Measurements from ENCODE around the gene GAS7. TPM values are rescaled to one million over a fixed set of nuclear protein-coding genes. Genes with fewer than 3 reads are reported as not detected.

GAS7 gene
- polyA plus RNA-seq, 1 donor (not counting 4 experiments of a cell fraction or from before 2014, with no cell fraction given): 0.10 TPM

- no peak overlapping the region for H3K27ac ChIP-seq (ENCODE audit: control insufficient read depth, insufficient read depth, low read length)
- H2AFZ ChIP-seq (ENCODE audit: control insufficient read depth, low read length): no peak overlapping the region
- FAIRE-seq (no peak), DNase-seq (ENCODE audit: low read depth, low spot score) (no peak)
- no peaks in the 10 kb centered on the region for H3K27me3 ChIP-seq (ENCODE audit: control insufficient read depth, extremely low read depth, insufficient read depth, low read length)
- H3K79me2 ChIP-seq (ENCODE audit: control insufficient read depth, insufficient read depth, low read length): no peaks in the 10 kb centered on the region
- no peak overlapping the region for H3K4me2 ChIP-seq (ENCODE audit: control insufficient read depth, extremely low read depth, insufficient read depth, low read depth, low read length)
- no peaks in the 10 kb centered on the region for H3K4me1 ChIP-seq (ENCODE audit: control insufficient read depth, extremely low read depth, insufficient read depth, low read length)
- H3K9me3 ChIP-seq (ENCODE audit: control insufficient read depth, low read depth, low read length): no peaks in the 10 kb centered on the region
- no peaks in the 10 kb centered on the region for H3K9me1 ChIP-seq (ENCODE audit: control insufficient read depth, extremely low read depth, insufficient read depth, low read length)
- TF ChIP-seq, protein P1, sequence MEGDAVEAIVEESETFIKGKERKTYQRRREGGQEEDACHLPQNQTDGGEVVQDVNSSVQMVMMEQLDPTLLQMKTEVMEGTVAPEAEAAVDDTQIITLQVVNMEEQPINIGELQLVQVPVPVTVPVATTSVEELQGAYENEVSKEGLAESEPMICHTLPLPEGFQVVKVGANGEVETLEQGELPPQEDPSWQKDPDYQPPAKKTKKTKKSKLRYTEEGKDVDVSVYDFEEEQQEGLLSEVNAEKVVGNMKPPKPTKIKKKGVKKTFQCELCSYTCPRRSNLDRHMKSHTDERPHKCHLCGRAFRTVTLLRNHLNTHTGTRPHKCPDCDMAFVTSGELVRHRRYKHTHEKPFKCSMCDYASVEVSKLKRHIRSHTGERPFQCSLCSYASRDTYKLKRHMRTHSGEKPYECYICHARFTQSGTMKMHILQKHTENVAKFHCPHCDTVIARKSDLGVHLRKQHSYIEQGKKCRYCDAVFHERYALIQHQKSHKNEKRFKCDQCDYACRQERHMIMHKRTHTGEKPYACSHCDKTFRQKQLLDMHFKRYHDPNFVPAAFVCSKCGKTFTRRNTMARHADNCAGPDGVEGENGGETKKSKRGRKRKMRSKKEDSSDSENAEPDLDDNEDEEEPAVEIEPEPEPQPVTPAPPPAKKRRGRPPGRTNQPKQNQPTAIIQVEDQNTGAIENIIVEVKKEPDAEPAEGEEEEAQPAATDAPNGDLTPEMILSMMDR (optimal IDR thresholded peaks at IDR 0.05 in 1 of 3, IDR thresholded peaks at IDR 0.05 in 1 of 3, conservative IDR thresholded peaks at IDR 0.05 in 1 of 3; ENCODE audit: extremely low read depth in 1 of 3, insufficient read depth in 2 of 3, low read length in 3 of 3): no peak
- H3K4me3 ChIP-seq (ENCODE audit: control insufficient read depth in 2 of 3, extremely low read depth in 1 of 3, insufficient read depth in 2 of 3, low read depth in 1 of 3, low read length in 3 of 3): no peak overlapping the region
- no peak overlapping the region for H3K9ac ChIP-seq (ENCODE audit: control insufficient read depth, extremely low read depth, insufficient read depth, low read length)
- H3K36me3 ChIP-seq (ENCODE audit: control insufficient read depth in 2 of 2, extremely low read depth in 1 of 2, insufficient read depth in 2 of 2, low read length in 2 of 2): no peaks in the 10 kb centered on the region
- dilution Hi-C loops (cut with MboI; ENCODE audit: extremely low pct_ligation_motif_present, low sequenced_read_pairs): no loop called here
- no peaks in the 10 kb centered on the region for H4K20me1 ChIP-seq (ENCODE audit: control insufficient read depth, extremely low read depth, insufficient read depth, low read length)
These were observed 212.8 kb downstream of the GAS7 start for GRCh38 chr17:9985646-9986045.

- Histone ChIP-seq H3K4me2 (ENCODE audit: control insufficient read depth, extremely low read depth, insufficient read depth, low read depth, low read length) (no peak overlapping the region), H3K27ac (ENCODE audit: control insufficient read depth, insufficient read depth, low read length) (no peak overlapping the region), H3K4me1 (ENCODE audit: control insufficient read depth, extremely low read depth, insufficient read depth, low read length) (no peaks in the 10 kb centered on the region), H3K9ac (ENCODE audit: control insufficient read depth, extremely low read depth, insufficient read depth, low read length) (no peak overlapping the region), H3K79me2 (ENCODE audit: control insufficient read depth, insufficient read depth, low read length) (no peaks in the 10 kb centered on the region), H3K36me3 (ENCODE audit: control insufficient read depth in 2 of 2, extremely low read depth in 1 of 2, insufficient read depth in 2 of 2, low read length in 2 of 2) (no peaks in the 10 kb centered on the region), H3K9me3 (ENCODE audit: control insufficient read depth, low read depth, low read length) (no peaks in the 10 kb centered on the region), H3K27me3 (ENCODE audit: control insufficient read depth, extremely low read depth, insufficient read depth, low read length) (no peaks in the 10 kb centered on the region), H3K9me1 (ENCODE audit: control insufficient read depth, extremely low read depth, insufficient read depth, low read length) (no peaks in the 10 kb centered on the region), H4K20me1 (ENCODE audit: control insufficient read depth, extremely low read depth, insufficient read depth, low read length) (no peaks in the 10 kb centered on the region), H2AFZ (ENCODE audit: control insufficient read depth, low read length) (no peak overlapping the region), H3K4me3 (ENCODE audit: control insufficient read depth in 2 of 3, extremely low read depth in 1 of 3, insufficient read depth in 2 of 3, low read depth in 1 of 3, low read length in 3 of 3) (no peak overlapping the region)
- dilution Hi-C loops (cut with MboI; ENCODE audit: extremely low pct_ligation_motif_present, low sequenced_read_pairs): no loop called here
- no peak for DNase-seq (ENCODE audit: low read depth, low spot score)
- no peak for FAIRE-seq
- TF ChIP-seq, protein P1 (optimal IDR thresholded peaks at IDR 0.05 in 1 of 3, IDR thresholded peaks at IDR 0.05 in 1 of 3, conservative IDR thresholded peaks at IDR 0.05 in 1 of 3; ENCODE audit: extremely low read depth in 1 of 3, insufficient read depth in 2 of 3, low read length in 3 of 3): no peak
- no peak for TF ChIP-seq EZH2 (IDR thresholded peaks at IDR 0.05; ENCODE audit: low read length)
These were observed 213.6 kb downstream of the GAS7 start for GRCh38 chr17:9984768-9985167.

All from keratinocyte (primary cell).